ENCODE results near the gene ZMYM2.

Gene ZMYM2

DNA sequence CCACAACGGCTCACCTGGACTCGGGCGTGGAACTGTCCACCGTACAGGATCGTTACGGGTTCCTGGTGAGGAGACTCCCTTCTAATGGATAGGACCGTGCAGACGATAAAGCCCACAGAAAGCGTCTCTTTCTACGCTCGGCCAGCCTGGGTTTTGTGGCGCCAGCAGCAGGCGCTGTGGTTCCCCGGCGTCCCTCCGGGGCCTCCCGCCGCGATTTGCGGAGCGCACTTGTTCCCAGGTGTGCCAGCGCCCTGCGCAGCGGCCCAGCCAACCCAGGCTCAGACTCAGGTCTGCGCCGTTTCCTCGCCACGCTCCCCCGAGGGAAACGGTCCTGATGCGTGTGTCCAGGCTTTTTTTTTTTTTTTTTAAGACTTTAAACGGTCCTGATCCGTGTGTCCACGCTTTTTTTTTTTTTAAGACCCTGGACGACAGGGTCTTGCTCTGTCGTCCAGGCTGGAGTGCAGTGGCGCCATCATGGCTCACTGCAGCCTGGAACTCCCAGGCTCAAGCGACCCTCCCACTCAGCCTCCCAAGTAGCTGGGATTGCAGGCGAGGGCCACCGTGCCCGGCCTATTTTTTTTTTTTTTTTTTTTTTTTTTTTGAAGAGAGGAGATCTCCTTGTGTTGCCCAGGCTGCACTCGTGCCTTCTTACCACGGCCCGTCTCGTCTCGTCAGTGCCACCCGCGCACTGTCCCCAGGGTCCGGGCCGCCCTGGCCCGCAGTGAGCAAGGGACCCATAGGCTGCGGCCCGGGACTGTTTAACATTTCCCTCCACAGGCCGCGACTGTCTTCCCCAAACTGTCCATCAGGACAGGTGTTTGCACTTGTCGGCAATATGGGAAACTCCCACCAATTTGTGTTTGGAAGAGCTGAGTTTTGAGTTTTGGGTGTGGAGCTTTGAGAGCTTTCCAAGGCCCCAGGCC lies 178.5 kb downstream of the ZMYM2 start:
- H3K4me3 ChIP-seq (IDR thresholded peaks at IDR 0.05; ENCODE audit: insufficient read depth, low read depth, low read length) = no peak overlapping the region
- no peak overlapping the region for H3K27ac ChIP-seq
- no peaks in the 10 kb centered on the region for H3K27me3 ChIP-seq (ENCODE audit: insufficient read depth, low read depth)
- no peaks in the 10 kb centered on the region for H3K4me1 ChIP-seq (ENCODE audit: low read depth, poor library complexity, severe bottlenecking)
- no peak overlapping the region for H3K4me2 ChIP-seq
- H2AFZ ChIP-seq (ENCODE audit: low read depth) = no peak overlapping the region
- no peaks in the 10 kb centered on the region for H3K36me3 ChIP-seq (ENCODE audit: insufficient read depth)
- TF ChIP-seq, protein P1, sequence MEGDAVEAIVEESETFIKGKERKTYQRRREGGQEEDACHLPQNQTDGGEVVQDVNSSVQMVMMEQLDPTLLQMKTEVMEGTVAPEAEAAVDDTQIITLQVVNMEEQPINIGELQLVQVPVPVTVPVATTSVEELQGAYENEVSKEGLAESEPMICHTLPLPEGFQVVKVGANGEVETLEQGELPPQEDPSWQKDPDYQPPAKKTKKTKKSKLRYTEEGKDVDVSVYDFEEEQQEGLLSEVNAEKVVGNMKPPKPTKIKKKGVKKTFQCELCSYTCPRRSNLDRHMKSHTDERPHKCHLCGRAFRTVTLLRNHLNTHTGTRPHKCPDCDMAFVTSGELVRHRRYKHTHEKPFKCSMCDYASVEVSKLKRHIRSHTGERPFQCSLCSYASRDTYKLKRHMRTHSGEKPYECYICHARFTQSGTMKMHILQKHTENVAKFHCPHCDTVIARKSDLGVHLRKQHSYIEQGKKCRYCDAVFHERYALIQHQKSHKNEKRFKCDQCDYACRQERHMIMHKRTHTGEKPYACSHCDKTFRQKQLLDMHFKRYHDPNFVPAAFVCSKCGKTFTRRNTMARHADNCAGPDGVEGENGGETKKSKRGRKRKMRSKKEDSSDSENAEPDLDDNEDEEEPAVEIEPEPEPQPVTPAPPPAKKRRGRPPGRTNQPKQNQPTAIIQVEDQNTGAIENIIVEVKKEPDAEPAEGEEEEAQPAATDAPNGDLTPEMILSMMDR (conservative IDR thresholded peaks at IDR 0.05; ENCODE audit: low read depth, low read length) = no peak
- H4K20me1 ChIP-seq (ENCODE audit: insufficient read depth) = no peaks in the 10 kb centered on the region
- no peaks in the 10 kb centered on the region for H3K79me2 ChIP-seq (ENCODE audit: insufficient read depth, low read depth)
- no peak overlapping the region for H3K9ac ChIP-seq

DNA sequence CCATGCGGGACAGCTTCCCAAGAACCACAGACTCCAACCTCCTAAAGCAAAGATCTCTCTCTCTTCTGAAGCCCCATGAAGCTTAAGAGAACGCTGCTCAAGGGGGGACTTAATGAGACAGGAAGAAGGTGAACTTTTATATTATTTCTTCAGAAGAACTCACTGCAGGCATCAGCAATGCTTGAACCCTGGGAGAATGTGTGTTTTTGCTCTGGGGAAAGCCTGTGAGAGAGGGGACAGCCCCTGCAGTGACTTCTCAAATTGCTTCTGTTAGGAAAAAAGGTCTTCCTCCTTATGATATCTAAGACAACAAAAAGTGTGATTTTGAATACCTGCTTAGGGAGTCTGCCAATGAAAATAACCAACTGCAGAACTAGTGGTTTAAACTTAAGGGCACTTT lies 179.3 kb downstream of the ZMYM2 start:
- no peak overlapping the region for H3K4me3 ChIP-seq (IDR thresholded peaks at IDR 0.05; ENCODE audit: insufficient read depth, low read depth, low read length)
- H3K4me1 ChIP-seq (ENCODE audit: low read depth, poor library complexity, severe bottlenecking) = no peaks in the 10 kb centered on the region
- no peaks in the 10 kb centered on the region for H3K27me3 ChIP-seq (ENCODE audit: insufficient read depth, low read depth)
- H3K27ac ChIP-seq = no peak overlapping the region
- H2AFZ ChIP-seq (ENCODE audit: low read depth) = no peak overlapping the region
- no peaks in the 10 kb centered on the region for H3K79me2 ChIP-seq (ENCODE audit: insufficient read depth, low read depth)
- no peak overlapping the region for H3K9ac ChIP-seq
- TF ChIP-seq, protein P1 (conservative IDR thresholded peaks at IDR 0.05; ENCODE audit: low read depth, low read length) = no peak
- H3K4me2 ChIP-seq = no peak overlapping the region
- H3K36me3 ChIP-seq (ENCODE audit: insufficient read depth) = no peaks in the 10 kb centered on the region
- H4K20me1 ChIP-seq (ENCODE audit: insufficient read depth) = no peaks in the 10 kb centered on the region

DNA sequence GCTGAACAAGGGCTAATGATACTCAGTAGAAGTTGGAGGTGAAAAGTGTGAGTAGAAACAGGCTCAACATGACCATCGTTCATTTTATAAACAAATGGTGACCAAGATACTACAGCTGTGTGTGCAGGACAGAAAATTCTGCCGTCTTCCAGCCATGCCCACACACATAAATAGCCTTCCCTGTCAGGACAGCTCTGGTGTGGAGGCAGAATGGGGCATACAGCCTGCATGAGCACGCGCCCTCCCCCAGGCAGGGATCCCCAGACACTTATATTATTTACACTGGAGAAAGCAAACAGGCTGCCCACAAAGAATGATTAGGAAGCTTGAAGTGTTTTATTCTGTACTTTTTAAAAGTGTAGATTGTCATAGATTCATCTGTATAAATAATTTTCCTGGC lies 182.0 kb downstream of the ZMYM2 start:
- Histone ChIP-seq H4K20me1 (ENCODE audit: insufficient read depth) (no peaks in the 10 kb centered on the region), H2AFZ (ENCODE audit: low read depth) (no peak overlapping the region), H3K9ac (no peak overlapping the region), H3K79me2 (ENCODE audit: insufficient read depth, low read depth) (no peaks in the 10 kb centered on the region), H3K27me3 (ENCODE audit: insufficient read depth, low read depth) (no peaks in the 10 kb centered on the region), H3K4me3 (IDR thresholded peaks at IDR 0.05; ENCODE audit: insufficient read depth, low read depth, low read length) (no peak overlapping the region), H3K4me1 (ENCODE audit: low read depth, poor library complexity, severe bottlenecking) (no peaks in the 10 kb centered on the region), H3K36me3 (ENCODE audit: insufficient read depth) (no peaks in the 10 kb centered on the region), H3K4me2 (no peak overlapping the region), H3K27ac (no peak overlapping the region)
- TF ChIP-seq, protein P1 (conservative IDR thresholded peaks at IDR 0.05; ENCODE audit: low read depth, low read length) = no peak

Data from KMS-11 (cell line).